ENCODE measurements around the gene ZNF747.

ZNF747 gene

GRCh38 chr16:30557707-30557956 is 23.0 kb upstream of the ZNF747 start:
- DNase-seq (ENCODE audit: low read depth), result no peak
- TF ChIP-seq CTCF (conservative IDR thresholded peaks at IDR 0.05; ENCODE audit: low read length), result no peak
- peak overlapping the region; percentile 76 for H3K4me3 ChIP-seq (ENCODE audit: low read length)

GRCh38 chr16:30556125-30556473 is 21.4 kb upstream of the ZNF747 start:
- no peak for TF ChIP-seq CTCF (conservative IDR thresholded peaks at IDR 0.05; ENCODE audit: low read length)
- no peak for DNase-seq (ENCODE audit: low read depth)
- H3K4me3 ChIP-seq (ENCODE audit: low read length), result no peak overlapping the region

GRCh38 chr16:30555315-30556124 is 20.9 kb upstream of the ZNF747 start:
- TF ChIP-seq CTCF (conservative IDR thresholded peaks at IDR 0.05; ENCODE audit: low read length), result no peak
- no peak overlapping the region for H3K4me3 ChIP-seq (ENCODE audit: low read length)
- DNase-seq (ENCODE audit: low read depth), result no peak

GRCh38 chr16:30554557-30555314 is 20.1 kb upstream of the ZNF747 start:
- TF ChIP-seq CTCF (conservative IDR thresholded peaks at IDR 0.05; ENCODE audit: low read length), result no peak
- no peak for DNase-seq (ENCODE audit: low read depth)

GRCh38 chr16:30553393-30553899 is 18.8 kb upstream of the ZNF747 start:
- DNase-seq (ENCODE audit: low read depth), result no peak
- no peak overlapping the region for H3K4me3 ChIP-seq (ENCODE audit: low read length)
- no peak for TF ChIP-seq CTCF (conservative IDR thresholded peaks at IDR 0.05; ENCODE audit: low read length)

More at GRCh38 chr16:30554557-30555314, 20.1 kb upstream of the ZNF747 start:
- no peak overlapping the region for H3K4me3 ChIP-seq (ENCODE audit: low read length)

- TF ChIP-seq CTCF (conservative IDR thresholded peaks at IDR 0.05; ENCODE audit: low read length), result no peak
- H3K4me3 ChIP-seq (ENCODE audit: low read length), result no peak overlapping the region
- DNase-seq (ENCODE audit: low read depth), result no peak
Observed at GRCh38 chr16:30552956-30553355, 18.3 kb upstream of the ZNF747 start.

- no peak overlapping the region for H3K4me3 ChIP-seq (ENCODE audit: low read length)
- DNase-seq (ENCODE audit: low read depth), result no peak
- no peak for TF ChIP-seq CTCF (conservative IDR thresholded peaks at IDR 0.05; ENCODE audit: low read length)
Observed at GRCh38 chr16:30551781-30552180, 17.1 kb upstream of the ZNF747 start.

All from AG10803 (cell line).